Measurements from ENCODE around the gene PLN.

PLN gene

DNA sequence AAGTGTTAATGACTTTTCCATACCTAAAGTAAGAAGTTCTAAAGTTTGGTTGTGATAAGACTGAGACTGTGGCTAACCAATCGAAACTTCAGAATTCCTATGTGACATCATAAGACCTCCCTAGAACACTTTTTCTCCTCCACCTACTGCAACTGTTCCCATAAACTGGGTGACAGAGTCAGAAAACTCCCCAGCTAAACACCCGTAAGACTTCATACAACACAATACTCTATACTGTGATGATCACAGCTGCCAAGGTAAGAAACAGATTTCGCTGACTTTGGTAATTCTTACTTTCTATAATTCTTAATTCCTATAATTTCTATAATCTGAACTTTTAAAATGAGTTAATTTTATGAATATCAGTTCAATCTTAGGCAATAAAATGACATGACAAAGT, at the start of gene PLN:
TSS of gene PLN (plus strand) at position 161 of the 400 bp plus-strand sequence. CDS start 10,626 bp downstream, outside the sequence.
- Histone ChIP-seq H3K27me3 (ENCODE audit: insufficient read depth, low read length) (no peaks in the 10 kb centered on the region), H3K79me2 (ENCODE audit: insufficient read depth, low read length) (no peaks in the 10 kb centered on the region), H3K4me3 (ENCODE audit: low read depth, low read length, poor library complexity, severe bottlenecking) (no peak within 1 kb of the TSS), H3K4me1 (ENCODE audit: insufficient read depth, low read length, severe bottlenecking) (no peaks in the 10 kb centered on the region), H3K27ac (ENCODE audit: low read depth, low read length, poor library complexity, severe bottlenecking) (no peak within 1 kb of the TSS), H3F3A (ENCODE audit: insufficient read depth, low read length) (no peaks in the 10 kb centered on the region), H3K9me3 (ENCODE audit: low read length) (no peaks in the 10 kb centered on the region), H3K9ac (ENCODE audit: low read length) (no peak within 1 kb of the TSS), H3K9me2 (ENCODE audit: low read depth, low read length) (no peaks in the 10 kb centered on the region), H3K36me3 (ENCODE audit: insufficient read depth, low read length) (no peaks in the 10 kb centered on the region), H2AFZ (ENCODE audit: low read length) (no peak within 1 kb of the TSS), H4K20me1 (ENCODE audit: insufficient read depth, low read length) (no peaks in the 10 kb centered on the region), H3K4me2 (ENCODE audit: low read length) (no peak within 1 kb of the TSS)
- TF ChIP-seq EZH2 (IDR thresholded peaks at IDR 0.05; ENCODE audit: borderline replicate concordance, low read length) = no peak
- TF ChIP-seq CTCF (IDR thresholded peaks at IDR 0.05; ENCODE audit: low read length) = no peak

DNA sequence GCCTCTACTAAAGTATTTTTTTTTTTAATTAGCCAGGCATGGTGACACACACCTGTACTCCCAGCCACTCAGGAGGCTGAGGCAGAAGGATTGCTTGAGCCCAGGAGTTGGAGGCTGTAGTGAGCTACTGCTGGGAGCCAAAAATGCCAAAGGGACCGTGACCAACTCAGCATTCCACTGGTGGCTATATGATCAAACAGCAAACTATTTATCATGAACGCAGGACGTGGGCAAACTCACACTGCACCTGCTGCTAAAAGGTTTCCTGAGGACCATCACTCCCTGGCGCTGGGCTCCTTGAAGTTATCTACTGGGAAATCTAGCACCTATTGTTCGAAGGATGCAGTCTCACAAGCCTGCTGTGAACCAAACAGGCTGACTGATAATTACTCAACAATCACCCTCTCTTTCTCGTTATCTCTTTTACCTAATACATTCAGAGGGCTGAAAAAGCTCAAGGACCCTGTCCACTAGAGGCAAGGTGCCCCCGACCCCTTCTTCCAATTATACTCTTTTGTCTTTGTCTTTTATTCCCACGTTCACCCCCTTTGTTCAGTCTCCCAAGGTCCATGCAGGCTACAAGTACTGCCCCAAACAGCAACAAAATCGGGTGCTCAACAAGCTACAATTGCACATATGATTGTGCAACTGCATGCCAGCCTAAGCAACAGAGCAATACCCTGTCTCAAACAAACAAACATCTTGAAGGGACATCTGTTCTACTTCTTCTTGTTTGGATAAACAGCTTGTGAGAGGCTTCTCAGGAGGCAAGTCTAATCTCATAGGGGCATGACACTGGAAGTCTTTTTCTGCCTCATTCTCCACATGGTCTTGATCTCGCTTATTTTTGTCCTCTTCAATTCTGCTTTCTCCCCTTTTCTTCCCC, 47.7 kb upstream of the PLN start:
- H3K36me3 ChIP-seq (ENCODE audit: insufficient read depth, low read length) = no peaks in the 10 kb centered on the region
- no peaks in the 10 kb centered on the region for H3K9me3 ChIP-seq (ENCODE audit: low read length)
- no peaks in the 10 kb centered on the region for H3F3A ChIP-seq (ENCODE audit: insufficient read depth, low read length)
- H3K79me2 ChIP-seq (ENCODE audit: insufficient read depth, low read length) = no peaks in the 10 kb centered on the region
- TF ChIP-seq CTCF (IDR thresholded peaks at IDR 0.05; ENCODE audit: low read length) (no peak), EZH2 (IDR thresholded peaks at IDR 0.05; ENCODE audit: borderline replicate concordance, low read length) (no peak)
- H4K20me1 ChIP-seq (ENCODE audit: insufficient read depth, low read length) = no peaks in the 10 kb centered on the region
- no peak overlapping the region for H3K9ac ChIP-seq (ENCODE audit: low read length)
- no peaks in the 10 kb centered on the region for H3K4me1 ChIP-seq (ENCODE audit: insufficient read depth, low read length, severe bottlenecking)
- H2AFZ ChIP-seq (ENCODE audit: low read length) = no peak overlapping the region
- H3K27me3 ChIP-seq (ENCODE audit: insufficient read depth, low read length) = no peaks in the 10 kb centered on the region
- no peaks in the 10 kb centered on the region for H3K9me2 ChIP-seq (ENCODE audit: low read depth, low read length)
- no peak overlapping the region for H3K4me2 ChIP-seq (ENCODE audit: low read length)
- H3K27ac ChIP-seq (ENCODE audit: low read depth, low read length, poor library complexity, severe bottlenecking) = no peak overlapping the region
- H3K4me3 ChIP-seq (ENCODE audit: low read depth, low read length, poor library complexity, severe bottlenecking) = no peak overlapping the region

DNA sequence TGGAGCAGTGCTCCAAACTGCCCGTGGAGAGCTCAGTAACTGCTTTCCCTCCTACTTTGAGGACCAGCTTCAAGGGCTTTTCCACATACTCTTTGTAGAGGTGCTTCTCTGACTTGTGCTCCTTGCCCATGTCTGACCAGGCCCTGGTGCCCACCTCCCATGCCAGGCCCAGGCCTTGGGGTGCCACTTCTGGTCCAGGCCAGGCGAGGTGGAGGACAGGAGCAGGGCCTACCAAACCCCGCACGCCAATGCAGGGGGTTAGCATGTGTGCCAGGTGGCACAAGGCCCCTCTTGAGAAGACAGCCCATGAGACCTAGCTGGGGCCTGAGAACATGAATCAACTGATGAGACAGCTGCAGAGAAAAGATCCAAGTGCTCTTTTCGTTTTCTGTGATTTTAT, 47.0 kb upstream of the PLN start:
- TF ChIP-seq CTCF (IDR thresholded peaks at IDR 0.05; ENCODE audit: low read length) (no peak), EZH2 (IDR thresholded peaks at IDR 0.05; ENCODE audit: borderline replicate concordance, low read length) (no peak)
- no peak overlapping the region for H3K4me3 ChIP-seq (ENCODE audit: low read depth, low read length, poor library complexity, severe bottlenecking)
- no peaks in the 10 kb centered on the region for H3K27me3 ChIP-seq (ENCODE audit: insufficient read depth, low read length)
- peaks cover 2% of the 10 kb centered on the region for H3K4me1 ChIP-seq (ENCODE audit: insufficient read depth, low read length, severe bottlenecking)
- no peak overlapping the region for H3K27ac ChIP-seq (ENCODE audit: low read depth, low read length, poor library complexity, severe bottlenecking)
- H2AFZ ChIP-seq (ENCODE audit: low read length) = no peak overlapping the region
- no peak overlapping the region for H3K9ac ChIP-seq (ENCODE audit: low read length)
- no peaks in the 10 kb centered on the region for H4K20me1 ChIP-seq (ENCODE audit: insufficient read depth, low read length)
- H3K79me2 ChIP-seq (ENCODE audit: insufficient read depth, low read length) = no peaks in the 10 kb centered on the region
- H3F3A ChIP-seq (ENCODE audit: insufficient read depth, low read length) = no peaks in the 10 kb centered on the region
- no peaks in the 10 kb centered on the region for H3K9me2 ChIP-seq (ENCODE audit: low read depth, low read length)
- no peaks in the 10 kb centered on the region for H3K9me3 ChIP-seq (ENCODE audit: low read length)
- H3K36me3 ChIP-seq (ENCODE audit: insufficient read depth, low read length) = no peaks in the 10 kb centered on the region
- no peak overlapping the region for H3K4me2 ChIP-seq (ENCODE audit: low read length)

Measured in OCI-LY1 (cell line).